ENCODE data around the gene CKAP5. TPM values are rescaled to one million over a fixed set of nuclear protein-coding genes. Genes with fewer than 3 reads are reported as not detected.

The CKAP5 gene
- total RNA-seq = 94.3 to 99.8 TPM (median 94.5 TPM) in 3 replicates
- long read RNA-seq, full-length matches to known transcripts = 18 of 30 reads
- long read RNA-seq, partial matches to known transcripts = 9 of 30 reads
- long read RNA-seq, other reads (novel, unspliced or antisense) = 3 of 30 reads

DNA sequence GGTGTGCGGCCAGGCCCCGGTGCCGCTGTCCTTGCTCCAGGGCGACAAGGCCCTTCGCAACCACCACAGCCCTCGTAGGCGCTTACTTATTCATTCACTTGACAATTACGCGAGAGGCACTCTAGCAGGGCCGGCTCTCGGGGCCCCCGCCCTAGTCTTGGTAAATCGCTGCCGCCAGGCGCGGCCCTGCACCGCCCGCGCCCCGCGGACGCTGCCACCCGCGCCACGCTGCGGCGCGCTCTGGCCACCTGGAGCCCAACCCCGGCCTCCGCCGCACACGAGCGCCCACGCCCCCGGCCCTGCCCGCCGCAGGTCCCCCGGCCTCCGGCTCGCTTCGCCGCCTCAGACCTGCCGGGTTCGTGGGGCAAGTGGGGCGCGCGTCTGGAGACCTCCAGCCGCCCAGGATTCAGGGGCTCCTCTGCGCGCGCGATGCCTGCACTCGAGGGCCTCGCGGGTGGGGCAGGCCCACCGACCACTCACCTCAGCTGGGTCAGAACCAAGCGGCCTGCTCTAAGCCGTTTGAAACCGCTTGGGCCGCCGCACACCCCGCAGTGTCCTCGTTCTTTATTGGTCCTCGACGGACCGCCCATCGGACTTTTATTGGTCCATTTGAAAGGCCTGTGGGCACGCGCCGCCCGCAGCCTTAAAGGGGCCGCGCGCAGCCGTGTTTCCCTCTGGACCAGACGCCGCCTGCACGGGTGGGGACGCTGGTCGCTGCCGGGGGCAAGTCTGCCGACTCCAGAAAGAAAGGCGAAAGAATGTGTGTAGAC, at the start of gene CKAP5:
TSS of gene CKAP5 (minus strand) at position 541 of the 770 bp plus-strand sequence. CDS start 25,049 bp downstream, outside the sequence.
- Mint-ChIP-seq H3K4me3 (ENCODE audit: unreplicated experiment) (peak within 1 kb of the TSS; percentile 94), H3K27me3 (ENCODE audit: low read depth) (no peaks in the 10 kb centered on the region), H3K27ac (ENCODE audit: unreplicated experiment) (peak within 1 kb of the TSS; percentile 95), H3K36me3 (ENCODE audit: low read depth) (no peaks in the 10 kb centered on the region), H3K4me1 (ENCODE audit: low read depth) (peaks cover 33% of the 10 kb centered on the region), H3K9me3 (ENCODE audit: low read depth) (no peaks in the 10 kb centered on the region)
- DNase-seq (ENCODE audit: low spot score) = peak; percentile 96
- TF ChIP-seq, protein P1, sequence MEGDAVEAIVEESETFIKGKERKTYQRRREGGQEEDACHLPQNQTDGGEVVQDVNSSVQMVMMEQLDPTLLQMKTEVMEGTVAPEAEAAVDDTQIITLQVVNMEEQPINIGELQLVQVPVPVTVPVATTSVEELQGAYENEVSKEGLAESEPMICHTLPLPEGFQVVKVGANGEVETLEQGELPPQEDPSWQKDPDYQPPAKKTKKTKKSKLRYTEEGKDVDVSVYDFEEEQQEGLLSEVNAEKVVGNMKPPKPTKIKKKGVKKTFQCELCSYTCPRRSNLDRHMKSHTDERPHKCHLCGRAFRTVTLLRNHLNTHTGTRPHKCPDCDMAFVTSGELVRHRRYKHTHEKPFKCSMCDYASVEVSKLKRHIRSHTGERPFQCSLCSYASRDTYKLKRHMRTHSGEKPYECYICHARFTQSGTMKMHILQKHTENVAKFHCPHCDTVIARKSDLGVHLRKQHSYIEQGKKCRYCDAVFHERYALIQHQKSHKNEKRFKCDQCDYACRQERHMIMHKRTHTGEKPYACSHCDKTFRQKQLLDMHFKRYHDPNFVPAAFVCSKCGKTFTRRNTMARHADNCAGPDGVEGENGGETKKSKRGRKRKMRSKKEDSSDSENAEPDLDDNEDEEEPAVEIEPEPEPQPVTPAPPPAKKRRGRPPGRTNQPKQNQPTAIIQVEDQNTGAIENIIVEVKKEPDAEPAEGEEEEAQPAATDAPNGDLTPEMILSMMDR (IDR thresholded peaks at IDR 0.05) = no peak

DNA sequence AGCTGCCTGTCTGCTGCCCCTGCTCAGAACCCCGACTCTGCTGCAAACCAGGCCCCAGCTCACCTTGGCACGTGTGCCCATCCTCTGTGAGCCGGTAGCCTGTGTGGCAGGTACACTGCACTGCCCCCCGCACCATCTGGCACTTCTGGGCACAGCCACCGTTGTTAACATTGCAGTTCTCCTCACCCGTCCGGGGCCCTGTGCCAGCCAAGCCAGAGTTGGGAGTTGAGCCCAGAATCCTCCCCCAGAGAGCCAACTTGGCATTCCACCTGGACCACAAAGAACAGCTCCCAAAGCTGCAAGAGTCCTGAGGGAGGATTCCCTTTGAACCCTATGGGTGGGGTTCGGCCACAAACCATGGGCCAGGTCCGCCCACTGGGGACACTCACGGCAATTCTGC, 49.7 kb upstream of the CKAP5 start:
- H3K27ac Mint-ChIP-seq (ENCODE audit: unreplicated experiment) = no peak overlapping the region
- H3K4me3 Mint-ChIP-seq (ENCODE audit: unreplicated experiment) = no peak overlapping the region
- TF ChIP-seq, protein P1 (IDR thresholded peaks at IDR 0.05) = no peak
- H3K36me3 Mint-ChIP-seq (ENCODE audit: low read depth) = no peaks in the 10 kb centered on the region
- DNase-seq (ENCODE audit: low spot score) = no peak
- H3K9me3 Mint-ChIP-seq (ENCODE audit: low read depth) = no peaks in the 10 kb centered on the region
- H3K4me1 Mint-ChIP-seq (ENCODE audit: low read depth) = peaks cover 10% of the 10 kb centered on the region
- H3K27me3 Mint-ChIP-seq (ENCODE audit: low read depth) = no peaks in the 10 kb centered on the region

DNA sequence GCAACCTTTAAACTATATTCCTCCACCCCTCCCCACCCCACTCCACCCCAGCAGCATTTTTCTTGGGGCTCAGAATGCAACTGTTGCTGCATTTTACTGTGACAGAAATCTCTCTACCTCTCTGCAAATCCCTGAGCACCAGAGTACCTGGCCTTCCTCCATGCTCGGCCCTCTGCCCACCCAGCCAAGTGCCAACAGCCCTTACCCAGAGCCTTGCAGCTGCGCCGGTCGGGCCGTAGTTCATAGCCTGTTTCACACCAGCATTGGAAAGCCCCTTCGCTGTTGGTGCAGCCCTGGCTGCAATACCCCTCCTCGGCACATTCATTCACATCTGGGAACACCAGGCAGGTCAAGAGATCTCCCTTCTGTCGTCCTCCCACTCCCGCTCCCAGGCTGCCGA, 48.9 kb upstream of the CKAP5 start:
- H3K4me1 Mint-ChIP-seq (ENCODE audit: low read depth) = peaks cover 11% of the 10 kb centered on the region
- H3K36me3 Mint-ChIP-seq (ENCODE audit: low read depth) = no peaks in the 10 kb centered on the region
- no peaks in the 10 kb centered on the region for H3K9me3 Mint-ChIP-seq (ENCODE audit: low read depth)
- H3K4me3 Mint-ChIP-seq (ENCODE audit: unreplicated experiment) = no peak overlapping the region
- TF ChIP-seq, protein P1 (IDR thresholded peaks at IDR 0.05) = no peak
- DNase-seq (ENCODE audit: low spot score) = no peak
- no peaks in the 10 kb centered on the region for H3K27me3 Mint-ChIP-seq (ENCODE audit: low read depth)
- H3K27ac Mint-ChIP-seq (ENCODE audit: unreplicated experiment) = no peak overlapping the region

DNA sequence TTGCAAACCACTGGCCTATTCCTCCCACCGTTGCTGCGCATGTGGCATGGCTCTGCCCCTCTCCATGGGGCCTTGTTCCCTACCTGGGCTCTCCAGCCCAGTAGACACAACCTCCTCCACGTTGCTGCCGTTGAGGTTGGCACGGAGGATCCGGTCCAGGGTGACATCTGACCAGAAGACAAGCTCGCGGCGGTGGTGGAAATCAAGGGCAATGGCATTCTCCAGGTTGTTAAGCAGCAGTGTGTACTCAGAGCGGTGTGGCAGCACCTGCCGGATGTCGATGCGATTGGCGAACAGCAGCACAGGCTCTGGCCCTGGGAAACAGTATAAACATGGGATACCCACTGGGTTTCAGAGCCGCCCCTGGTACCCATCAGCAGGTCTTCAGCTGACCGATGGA, 48.4 kb upstream of the CKAP5 start:
- no peak overlapping the region for H3K27ac Mint-ChIP-seq (ENCODE audit: unreplicated experiment)
- H3K27me3 Mint-ChIP-seq (ENCODE audit: low read depth) = no peaks in the 10 kb centered on the region
- H3K36me3 Mint-ChIP-seq (ENCODE audit: low read depth) = no peaks in the 10 kb centered on the region
- DNase-seq (ENCODE audit: low spot score) = no peak
- peaks cover 14% of the 10 kb centered on the region for H3K4me1 Mint-ChIP-seq (ENCODE audit: low read depth)
- H3K4me3 Mint-ChIP-seq (ENCODE audit: unreplicated experiment) = no peak overlapping the region
- H3K9me3 Mint-ChIP-seq (ENCODE audit: low read depth) = no peaks in the 10 kb centered on the region
- TF ChIP-seq, protein P1 (IDR thresholded peaks at IDR 0.05) = no peak

DNA sequence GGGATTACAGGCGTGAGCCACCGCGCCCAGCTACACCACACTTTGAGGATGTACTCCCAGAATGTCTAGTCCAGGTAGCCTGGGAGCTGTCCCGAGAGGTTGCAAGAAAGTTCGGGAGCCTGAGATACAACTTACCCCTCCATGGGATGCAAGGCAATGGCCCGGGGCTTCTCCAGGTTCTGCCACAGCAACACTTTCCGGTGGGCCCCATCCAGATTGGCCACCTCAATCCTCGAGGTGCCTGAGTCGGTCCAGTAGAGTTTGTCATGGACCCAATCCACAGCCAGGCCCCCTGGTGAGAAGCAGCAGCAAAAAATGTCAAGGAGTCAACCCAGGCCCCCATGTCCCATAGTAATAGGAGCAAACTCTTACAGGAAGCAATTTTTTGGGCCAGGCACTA, 46.8 kb upstream of the CKAP5 start:
- Mint-ChIP-seq H3K9me3 (ENCODE audit: low read depth) (no peaks in the 10 kb centered on the region), H3K27me3 (ENCODE audit: low read depth) (no peaks in the 10 kb centered on the region), H3K36me3 (ENCODE audit: low read depth) (no peaks in the 10 kb centered on the region), H3K4me3 (ENCODE audit: unreplicated experiment) (no peak overlapping the region), H3K4me1 (ENCODE audit: low read depth) (peaks cover 14% of the 10 kb centered on the region), H3K27ac (ENCODE audit: unreplicated experiment) (no peak overlapping the region)
- TF ChIP-seq, protein P1 (IDR thresholded peaks at IDR 0.05) = no peak
- no peak for DNase-seq (ENCODE audit: low spot score)
